ENCODE data around the gene KCTD1.

KCTD1 gene

DNA sequence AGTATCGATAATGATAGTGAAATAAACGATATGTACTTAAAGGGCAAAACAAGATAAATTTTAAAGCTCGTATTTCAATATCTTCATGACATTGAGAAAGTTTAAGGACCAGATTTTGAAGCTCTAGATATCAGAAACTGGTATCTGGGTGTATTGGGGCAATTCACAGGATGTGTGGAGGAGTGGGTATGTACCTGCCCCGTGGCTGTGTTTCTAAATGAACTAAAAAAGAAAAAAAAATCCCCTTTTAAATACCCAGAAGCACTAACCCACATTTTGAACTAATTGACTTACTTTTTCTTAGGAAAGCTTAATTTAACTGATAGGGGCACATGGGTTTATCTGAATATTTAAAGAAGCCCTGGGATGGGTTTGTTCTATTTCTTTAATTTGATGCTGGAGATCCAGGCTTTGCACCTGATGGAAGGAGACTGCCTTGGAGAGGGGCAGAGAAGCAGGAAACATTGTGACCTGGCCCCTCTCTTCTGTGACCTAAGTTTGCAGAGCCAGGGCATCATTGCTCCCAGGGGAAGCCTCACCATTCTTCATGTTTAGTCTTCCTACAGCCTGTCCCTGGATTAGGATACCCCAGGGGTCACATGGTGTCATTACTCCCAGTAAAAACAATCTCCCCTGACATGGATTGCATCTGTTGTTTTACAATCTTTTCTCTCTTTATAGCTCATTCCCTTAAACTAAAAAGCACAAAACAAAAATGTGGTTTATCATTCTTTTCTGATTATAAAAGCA, 7.6 kb upstream of the KCTD1 start:
- Histone ChIP-seq H3K79me2 (ENCODE audit: low read length) (no peaks in the 10 kb centered on the region), H4K20me1 (ENCODE audit: insufficient read depth, low read length) (no peaks in the 10 kb centered on the region), H2AFZ (ENCODE audit: low read depth, low read length) (no peak overlapping the region), H3K4me1 (ENCODE audit: low read length) (peaks cover 53% of the 10 kb centered on the region), H3K9ac (ENCODE audit: low read length) (peak overlapping the region; percentile 55), H3K4me3 (ENCODE audit: low read length) (peak overlapping the region; percentile 52), H3K9me3 (ENCODE audit: insufficient read depth, low read length) (no peaks in the 10 kb centered on the region), H3K36me3 (replicated peaks; ENCODE audit: low read depth, low read length) (no peaks in the 10 kb centered on the region), H3K27me3 (ENCODE audit: low read depth, low read length) (peaks cover 9% of the 10 kb centered on the region; the same call in 1 of the 2 replicates), H3K4me2 (ENCODE audit: low read length) (peak overlapping the region; percentile 87), H3K27ac (ENCODE audit: low read length) (peak overlapping the region; percentile 91)
- TF ChIP-seq CTCF (IDR thresholded peaks at IDR 0.05; ENCODE audit: low read depth, low read length) (no peak), EZH2phosphoT487 (IDR thresholded peaks at IDR 0.05; ENCODE audit: low read depth) (no peak)

DNA sequence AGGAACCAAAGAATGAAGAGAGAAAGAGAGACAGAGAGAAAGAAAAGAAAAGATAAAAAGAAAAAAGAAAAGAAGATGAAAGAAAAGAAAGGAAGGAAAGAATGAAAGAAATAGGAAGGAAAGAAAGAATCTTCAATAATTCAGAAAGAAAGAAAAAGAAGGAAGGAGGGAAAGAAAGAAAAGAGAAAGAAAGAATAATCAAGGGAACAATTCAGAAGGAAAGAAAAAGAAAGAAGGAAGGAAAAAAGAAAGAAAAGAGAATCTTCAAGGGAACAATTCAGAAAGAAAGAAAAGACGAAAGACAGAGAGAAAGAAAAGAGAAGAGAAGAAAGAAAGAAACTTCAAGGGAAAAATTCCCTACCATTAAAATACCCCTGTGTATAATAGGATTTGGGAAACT, 5.6 kb upstream of the KCTD1 start:
- Histone ChIP-seq H3K36me3 (replicated peaks; ENCODE audit: low read depth, low read length) (no peaks in the 10 kb centered on the region), H3K4me2 (ENCODE audit: low read length) (no peak overlapping the region), H3K9me3 (ENCODE audit: insufficient read depth, low read length) (no peaks in the 10 kb centered on the region), H2AFZ (ENCODE audit: low read depth, low read length) (no peak overlapping the region), H3K27me3 (ENCODE audit: low read depth, low read length) (peaks cover 10% of the 10 kb centered on the region; the same call in 1 of the 2 replicates), H3K9ac (ENCODE audit: low read length) (no peak overlapping the region), H3K4me1 (ENCODE audit: low read length) (peaks cover 60% of the 10 kb centered on the region), H3K27ac (ENCODE audit: low read length) (no peak overlapping the region), H3K4me3 (ENCODE audit: low read length) (no peak overlapping the region), H3K79me2 (ENCODE audit: low read length) (no peaks in the 10 kb centered on the region), H4K20me1 (ENCODE audit: insufficient read depth, low read length) (no peaks in the 10 kb centered on the region)
- TF ChIP-seq CTCF (IDR thresholded peaks at IDR 0.05; ENCODE audit: low read depth, low read length), result no peak
- TF ChIP-seq EZH2phosphoT487 (IDR thresholded peaks at IDR 0.05; ENCODE audit: low read depth), result no peak

DNA sequence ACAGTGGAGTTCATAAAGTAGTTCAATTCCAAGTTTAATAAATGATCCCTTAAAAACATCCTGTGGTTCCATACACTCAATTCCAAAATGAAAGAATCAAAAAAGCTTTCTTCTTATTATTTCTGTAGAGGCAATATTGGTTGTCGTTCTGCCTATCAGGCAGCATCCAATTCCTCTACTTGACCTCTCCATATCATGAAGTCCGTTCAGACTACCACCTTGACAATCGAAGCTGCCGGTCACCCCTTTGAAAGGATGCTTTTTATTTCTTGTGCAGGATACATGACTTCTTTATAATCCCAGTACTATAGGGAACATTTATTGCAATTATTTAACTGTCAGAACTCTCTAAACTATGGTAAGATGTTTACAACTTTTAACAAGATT, 3.3 kb upstream of the KCTD1 start:
- TF ChIP-seq CTCF (IDR thresholded peaks at IDR 0.05; ENCODE audit: low read depth, low read length), result no peak
- peaks cover 50% of the 10 kb centered on the region for H3K4me1 ChIP-seq (ENCODE audit: low read length)
- H3K79me2 ChIP-seq (ENCODE audit: low read length), result peaks cover 7% of the 10 kb centered on the region
- no peak overlapping the region for H3K4me3 ChIP-seq (ENCODE audit: low read length)
- H3K9ac ChIP-seq (ENCODE audit: low read length), result no peak overlapping the region
- peak overlapping the region; percentile 15; the same call in 1 of the 2 replicates for H2AFZ ChIP-seq (ENCODE audit: low read depth, low read length)
- no peaks in the 10 kb centered on the region for H3K36me3 ChIP-seq (replicated peaks; ENCODE audit: low read depth, low read length)
- peaks cover 10% of the 10 kb centered on the region; the same call in 1 of the 2 replicates for H3K27me3 ChIP-seq (ENCODE audit: low read depth, low read length)
- no peaks in the 10 kb centered on the region for H4K20me1 ChIP-seq (ENCODE audit: insufficient read depth, low read length)
- no peaks in the 10 kb centered on the region for H3K9me3 ChIP-seq (ENCODE audit: insufficient read depth, low read length)
- no peak overlapping the region for H3K27ac ChIP-seq (ENCODE audit: low read length)
- H3K4me2 ChIP-seq (ENCODE audit: low read length), result peak overlapping the region; percentile 29

DNA sequence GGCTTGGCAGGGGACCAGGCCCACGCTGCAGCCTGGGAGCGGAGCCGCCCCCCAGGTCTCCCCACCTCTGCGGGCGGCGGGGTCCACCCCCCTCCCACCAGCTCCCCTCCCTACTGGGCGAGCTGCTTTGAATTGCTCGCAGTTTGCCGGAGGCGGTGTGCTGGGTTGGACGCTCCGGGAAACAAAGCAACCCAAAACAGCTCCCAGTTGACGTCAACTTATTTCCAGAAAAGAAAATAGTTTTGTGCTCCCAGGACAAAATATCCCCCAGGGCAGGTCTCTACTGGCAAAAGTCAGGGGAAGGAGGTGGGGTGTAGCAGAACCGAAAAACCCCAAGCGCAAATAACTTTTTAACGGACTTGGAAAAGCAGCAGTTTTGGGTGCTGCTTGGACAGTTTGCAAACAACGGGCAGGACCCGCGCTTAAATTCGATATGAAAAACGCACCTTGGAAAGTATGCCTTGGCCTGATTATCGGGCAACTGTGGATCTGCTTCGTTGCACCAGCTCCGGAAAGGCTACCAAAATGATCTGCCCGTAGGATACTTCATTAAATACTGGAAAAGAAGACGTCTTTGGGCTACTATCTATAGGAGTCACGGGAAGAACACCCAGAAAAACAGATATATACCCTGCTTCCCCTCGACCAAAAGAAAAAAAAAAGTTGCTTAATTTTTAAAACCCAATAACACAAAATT, 2.8 kb upstream of the KCTD1 start:
- Histone ChIP-seq H3K9ac (ENCODE audit: low read length) (no peak overlapping the region), H3K27me3 (ENCODE audit: low read depth, low read length) (peaks cover 10% of the 10 kb centered on the region; the same call in 1 of the 2 replicates), H3K4me3 (ENCODE audit: low read length) (no peak overlapping the region), H3K79me2 (ENCODE audit: low read length) (peaks cover 7% of the 10 kb centered on the region), H4K20me1 (ENCODE audit: insufficient read depth, low read length) (no peaks in the 10 kb centered on the region), H3K4me2 (ENCODE audit: low read length) (no peak overlapping the region), H3K9me3 (ENCODE audit: insufficient read depth, low read length) (no peaks in the 10 kb centered on the region), H3K36me3 (replicated peaks; ENCODE audit: low read depth, low read length) (no peaks in the 10 kb centered on the region), H3K27ac (ENCODE audit: low read length) (no peak overlapping the region), H2AFZ (ENCODE audit: low read depth, low read length) (no peak overlapping the region), H3K4me1 (ENCODE audit: low read length) (peaks cover 44% of the 10 kb centered on the region)
- no peak for TF ChIP-seq EZH2phosphoT487 (IDR thresholded peaks at IDR 0.05; ENCODE audit: low read depth)
- no peak for TF ChIP-seq CTCF (IDR thresholded peaks at IDR 0.05; ENCODE audit: low read depth, low read length)
